Fibroblast of the aortic adventitia (primary cell): ENCODE measurements around the gene ZBTB20. TPM values are rescaled to one million over a fixed set of nuclear protein-coding genes. Genes with fewer than 3 reads are reported as not detected.
A peak's percentile ranks its signal among the peaks of the same experiment; 100 is the strongest.

Experiments used
- DNase-seq: peaks from one replicate; pipeline ENCODE4 v3.0.0-alpha.2; 2010; ENCODE audit warnings: low read depth
- H3K4me3 ChIP-seq: 2 replicates; pipeline ENCODE4 v1.5.1; 2011; ENCODE audit warnings: low read depth, mild to moderate bottlenecking, control low read depth, low read length, moderate library complexity
- CTCF ChIP-seq: IDR thresholded peaks from 2 replicates; pipeline ENCODE4 v1.5.1; 2011; ENCODE audit warnings: mild to moderate bottlenecking, low read length, control low read depth, inconsistent platforms; ENCODE audit not compliant: insufficient read depth
- total RNA-seq: library from RNA; depleted of rRNA; stranded (reverse); fragments of >200 nt; gene quantifications from 2 replicates; pipeline ENCODE4 v1.2.3, GENCODE V29; 2012; ENCODE audit warnings: low replicate concordance

ZBTB20 gene
- total RNA-seq, 1 donor: 47.2 TPM

GRCh38 chr3:114510201-114510600, 636.9 kb downstream of the ZBTB20 start:
- no peak for DNase-seq
- TF ChIP-seq CTCF: no peak
- H3K4me3 ChIP-seq: no peak overlapping the region

DNA sequence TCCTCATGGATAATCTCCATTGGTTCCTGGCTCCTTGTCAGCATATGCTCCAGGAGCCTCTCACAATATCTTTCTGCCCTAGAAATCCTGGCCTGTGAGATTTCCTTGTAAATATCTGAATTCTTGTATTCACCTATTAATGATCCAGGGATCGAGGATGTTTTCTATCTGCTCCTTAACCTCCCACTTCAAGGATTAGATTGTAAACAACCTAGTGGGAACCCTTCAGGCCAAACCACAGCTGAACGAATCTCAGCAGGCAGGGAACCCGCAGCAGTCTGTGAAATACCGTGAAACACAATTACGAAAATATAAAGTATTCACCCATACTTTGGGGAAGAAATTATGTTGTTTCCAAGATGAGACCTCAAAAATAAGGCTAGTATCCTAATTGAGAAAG, 637.3 kb downstream of the ZBTB20 start:
- no peak overlapping the region for H3K4me3 ChIP-seq
- TF ChIP-seq CTCF: no peak
- DNase-seq: no peak

GRCh38 chr3:114508976-114509375, 638.1 kb downstream of the ZBTB20 start:
- no peak for TF ChIP-seq CTCF
- DNase-seq: no peak
- no peak overlapping the region for H3K4me3 ChIP-seq

- TF ChIP-seq CTCF: no peak
- H3K4me3 ChIP-seq: no peak overlapping the region
- no peak for DNase-seq
Measured at GRCh38 chr3:114508208-114508607, 638.9 kb downstream of the ZBTB20 start.

GRCh38 chr3:114506591-114507300, 640.3 kb downstream of the ZBTB20 start:
- TF ChIP-seq CTCF: no peak
- H3K4me3 ChIP-seq: no peak overlapping the region
- DNase-seq: peak; percentile 78

GRCh38 chr3:114504941-114505628, 642.0 kb downstream of the ZBTB20 start:
- no peak for DNase-seq
- TF ChIP-seq CTCF: no peak
- H3K4me3 ChIP-seq: no peak overlapping the region

GRCh38 chr3:114502204-114502603, 644.9 kb downstream of the ZBTB20 start:
- no peak for TF ChIP-seq CTCF
- H3K4me3 ChIP-seq: no peak overlapping the region
- DNase-seq: no peak
